ENCODE measurements around the gene TRIP12.
"Not testable (repeated sequence)": the region's sequence is repeated elsewhere in the genome, so short reads cannot be mapped to it uniquely, and the experiment has no call there.

The TRIP12 gene

DNA sequence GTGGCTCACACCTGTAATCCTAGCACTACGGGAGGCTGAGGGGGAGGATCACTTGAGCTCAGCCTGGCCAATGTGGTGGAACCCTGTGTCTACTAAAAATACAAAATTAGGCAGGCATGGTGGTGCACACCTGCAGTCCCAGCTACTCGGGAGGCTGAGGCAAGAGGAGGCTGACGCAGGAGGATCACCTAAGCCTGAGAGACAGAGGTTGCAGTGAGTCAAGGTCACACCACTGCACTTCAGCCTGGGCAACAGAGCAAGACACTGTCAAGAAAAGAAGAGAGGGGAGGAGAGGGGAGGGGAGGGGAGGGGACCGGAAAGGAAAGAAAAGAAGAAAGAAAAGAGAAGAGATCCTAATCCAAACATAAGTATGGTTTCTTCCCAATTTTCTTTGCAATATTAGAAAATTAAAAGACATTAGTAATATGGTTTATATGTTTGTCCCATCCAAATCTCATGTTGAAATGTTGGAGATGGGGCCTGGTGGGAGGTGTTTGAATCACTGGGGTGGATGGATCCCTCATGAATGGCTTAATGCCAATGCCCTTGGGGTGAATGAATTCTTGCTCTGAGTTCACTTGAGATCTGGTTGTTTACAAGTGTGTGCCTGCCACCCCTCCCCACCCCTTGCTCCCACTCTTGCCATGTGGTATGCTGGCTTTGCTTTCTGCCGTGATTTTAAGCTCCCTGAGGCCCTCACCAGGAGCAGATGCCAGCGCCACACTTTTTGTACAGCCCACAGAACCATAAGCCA, 50.7 kb downstream of the TRIP12 start:
- DNase-seq, result no peak

DNA sequence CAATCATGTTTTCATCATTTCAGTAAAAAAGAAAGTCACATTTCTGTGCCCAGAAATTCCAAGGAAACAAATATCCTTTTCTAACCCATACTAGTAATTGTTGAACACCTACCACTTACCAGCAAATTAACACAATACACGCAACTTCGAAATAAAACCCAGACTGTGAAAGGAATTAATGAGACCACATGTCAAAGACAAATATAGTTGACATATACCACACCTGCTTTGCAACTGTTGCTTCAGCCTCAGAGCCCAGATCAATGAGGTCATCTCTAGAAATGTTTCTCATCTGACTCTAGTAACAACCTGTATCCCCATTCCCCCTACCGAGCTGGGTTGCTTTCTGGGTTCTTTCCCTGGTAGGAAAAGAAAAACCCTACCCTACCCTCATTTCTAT, 52.6 kb downstream of the TRIP12 start:
- no peak for DNase-seq

DNA sequence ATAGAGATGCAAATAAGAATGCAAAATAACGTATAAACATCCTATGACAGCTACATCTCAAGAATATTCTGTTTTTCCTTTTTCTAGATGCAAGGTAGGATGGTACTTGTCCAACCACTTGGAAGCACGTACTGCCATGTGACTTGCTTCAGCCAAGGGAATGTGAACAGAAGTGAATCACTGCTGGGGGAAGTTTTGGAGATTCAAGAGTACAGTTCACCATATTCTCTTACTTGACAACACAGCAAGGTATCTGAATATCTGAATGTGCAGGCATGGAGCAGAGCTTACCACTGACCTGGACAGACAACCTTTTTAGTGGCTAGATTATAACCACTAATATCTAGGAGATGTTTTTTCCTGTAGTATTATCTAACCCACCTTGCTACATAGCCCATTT, 53.0 kb downstream of the TRIP12 start:
- DNase-seq, result no peak

DNA sequence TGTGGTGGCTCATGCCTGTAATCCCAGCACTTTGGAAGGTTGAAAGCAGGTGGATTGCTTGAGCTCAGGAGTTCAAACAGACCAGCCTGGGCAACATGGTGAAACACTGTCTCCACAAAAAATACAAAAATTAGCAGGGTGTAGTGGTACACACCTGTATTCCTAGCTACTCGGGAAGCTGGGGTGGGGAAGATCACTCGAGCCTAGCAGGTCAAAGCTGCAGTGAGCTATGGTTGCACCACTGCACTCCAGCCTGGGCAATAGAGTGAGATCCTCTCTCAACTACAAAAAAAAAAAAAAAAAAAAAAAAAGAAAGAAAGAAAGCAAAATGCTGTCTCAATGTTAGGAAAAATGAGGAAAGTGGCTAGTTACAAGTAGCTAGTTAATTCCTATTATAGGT, 56.8 kb downstream of the TRIP12 start:
- no peak for DNase-seq

DNA sequence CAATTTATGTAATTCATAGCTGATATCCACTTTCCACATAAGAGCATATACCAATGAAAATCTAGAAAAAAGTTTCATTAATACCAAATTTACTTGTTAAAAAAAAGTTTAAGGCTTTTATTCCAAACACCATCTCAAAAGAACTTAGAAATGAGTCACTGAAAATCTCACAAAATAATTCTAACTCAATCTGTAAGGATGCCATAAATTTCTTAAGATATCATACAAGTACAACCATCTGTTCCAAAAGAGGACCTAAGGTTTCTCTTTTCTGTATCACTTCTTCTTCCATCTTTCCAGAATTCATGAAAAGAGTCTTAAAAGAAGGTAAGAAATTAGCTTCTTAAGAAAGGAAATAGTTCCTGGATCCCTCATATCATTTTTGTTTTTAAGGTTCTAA, 60.4 kb downstream of the TRIP12 start:
- no peak for DNase-seq

DNA sequence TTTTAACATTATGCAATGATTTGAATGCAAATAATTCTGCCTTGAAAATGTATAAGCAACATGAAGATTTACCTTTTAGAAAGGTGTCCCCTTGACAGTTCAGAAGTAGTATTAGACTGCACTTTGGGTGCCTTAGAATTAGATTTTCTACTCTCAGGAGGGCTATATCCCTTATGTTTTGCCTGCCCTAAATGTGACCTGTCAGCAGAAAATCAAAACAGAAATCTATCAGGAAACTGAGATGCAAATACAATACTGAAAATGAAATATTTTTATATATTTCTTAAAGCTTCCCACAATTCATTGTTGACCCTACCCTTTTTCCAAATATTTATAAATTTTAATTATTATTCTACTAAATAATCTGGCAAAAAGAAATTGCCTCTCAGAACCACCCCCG, 61.5 kb downstream of the TRIP12 start:
- DNase-seq, result no peak

DNA sequence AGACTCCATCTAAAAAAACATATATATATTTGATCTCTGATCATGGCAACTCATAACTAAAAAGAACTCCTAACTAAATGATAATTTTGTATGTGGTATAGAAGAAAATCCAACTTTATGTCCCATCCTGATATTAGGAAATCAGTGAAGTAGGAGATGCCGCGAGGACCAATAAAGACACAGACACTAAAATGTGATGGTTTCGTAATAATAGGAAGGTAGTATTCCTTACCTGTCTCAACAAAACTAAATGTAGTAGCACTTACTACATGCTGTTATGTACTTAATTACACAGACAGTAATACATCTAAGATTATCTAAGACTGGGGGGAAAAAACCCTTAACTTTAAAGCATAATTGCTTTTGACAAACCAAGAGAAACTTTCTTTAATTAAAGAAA, 63.5 kb downstream of the TRIP12 start:
- no peak for DNase-seq

DNA sequence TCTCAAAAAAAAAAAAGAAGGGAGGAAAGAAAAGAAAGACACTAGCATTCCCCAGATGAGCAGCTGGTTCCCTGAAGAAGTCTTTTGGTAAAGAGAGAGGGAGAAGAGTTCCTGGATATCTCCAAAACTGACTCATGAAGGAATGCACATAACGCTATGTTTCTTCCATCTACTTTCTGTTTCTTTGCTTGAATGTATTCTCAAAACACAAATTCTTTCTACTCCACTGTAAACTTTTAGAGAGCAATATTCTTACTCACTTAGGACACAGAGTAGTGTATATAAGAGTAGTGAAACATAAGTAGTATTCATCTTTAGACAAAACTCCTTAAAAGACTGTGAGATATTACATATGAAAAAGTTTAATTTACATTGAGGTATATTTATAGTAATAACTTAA, 64.2 kb downstream of the TRIP12 start:
- DNase-seq, result no peak

DNA sequence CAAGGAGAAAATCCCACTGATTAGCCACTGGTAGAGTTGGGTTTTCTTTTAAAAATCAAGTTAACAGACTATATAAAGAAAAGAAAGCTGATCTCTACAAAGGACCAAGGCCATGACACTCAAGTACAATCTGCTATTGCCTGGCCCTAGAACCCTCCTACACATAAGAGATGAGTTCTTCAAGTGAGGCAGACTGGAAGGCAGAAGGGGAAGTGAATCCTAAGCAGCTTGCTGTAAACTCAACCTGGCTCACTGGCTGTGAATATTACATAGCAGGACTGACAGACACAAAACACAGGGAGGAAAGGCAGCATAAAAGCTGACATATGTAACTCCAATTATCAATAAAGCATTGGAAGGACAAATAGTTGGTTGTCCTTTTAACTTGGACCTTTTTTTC, 65.4 kb downstream of the TRIP12 start:
- DNase-seq, result no peak

DNA sequence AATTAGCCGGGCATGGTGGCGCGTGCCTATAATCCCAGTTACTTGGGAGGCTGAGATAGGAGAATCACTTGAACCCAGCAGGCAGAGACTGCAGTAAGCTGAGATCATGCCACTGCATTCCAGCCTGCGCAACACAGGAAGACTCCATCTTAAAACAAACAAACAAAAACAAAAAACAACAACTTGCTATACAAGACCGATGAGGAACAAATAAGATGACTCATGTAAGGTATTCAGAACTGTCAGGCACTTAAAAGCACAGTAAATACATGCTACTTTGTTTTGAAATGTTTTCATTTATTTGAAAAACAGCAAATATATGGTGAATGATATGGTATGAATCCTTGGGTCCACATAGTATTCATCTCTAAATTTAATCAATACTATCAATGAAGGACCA, 66.7 kb downstream of the TRIP12 start:
- no peak for DNase-seq

DNA sequence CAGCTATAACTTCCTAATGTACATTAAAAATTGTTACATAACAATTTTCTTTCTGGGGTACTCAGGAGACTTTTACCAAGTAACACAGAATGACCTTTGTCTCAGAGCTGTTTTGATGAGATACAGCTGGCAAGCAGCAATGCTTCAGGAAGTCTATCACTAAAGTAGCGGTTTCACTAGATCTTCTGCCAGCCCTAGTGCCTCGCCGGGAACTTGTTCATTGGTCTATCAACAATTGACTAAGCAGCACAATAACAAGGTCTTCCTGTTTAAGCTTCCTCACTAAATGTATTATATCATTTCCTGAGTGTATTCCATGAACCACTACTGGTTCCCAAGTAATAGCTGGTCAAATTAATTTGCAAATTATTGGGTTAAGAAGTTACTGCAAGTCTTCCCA, 69.2 kb downstream of the TRIP12 start:
- no peak for DNase-seq

DNA sequence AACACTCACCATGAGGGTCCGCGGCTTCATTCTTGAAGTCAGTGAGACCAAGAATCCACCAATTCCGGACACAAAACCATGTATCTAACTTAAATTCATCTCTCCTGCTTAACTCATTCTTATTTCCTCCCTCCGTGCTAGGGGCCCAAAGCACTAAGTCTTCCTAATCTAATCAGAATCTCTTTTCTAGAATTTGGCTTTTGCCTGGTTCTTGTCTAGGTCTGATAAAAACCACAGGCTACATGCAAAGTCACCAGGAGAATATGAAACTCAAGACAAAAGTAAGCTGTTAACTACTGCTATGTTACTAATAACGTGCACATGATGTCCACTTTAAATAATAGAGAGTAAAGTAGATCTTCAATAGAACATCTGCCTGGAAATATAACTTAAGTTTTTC, 69.9 kb downstream of the TRIP12 start:
- no peak for DNase-seq

DNA sequence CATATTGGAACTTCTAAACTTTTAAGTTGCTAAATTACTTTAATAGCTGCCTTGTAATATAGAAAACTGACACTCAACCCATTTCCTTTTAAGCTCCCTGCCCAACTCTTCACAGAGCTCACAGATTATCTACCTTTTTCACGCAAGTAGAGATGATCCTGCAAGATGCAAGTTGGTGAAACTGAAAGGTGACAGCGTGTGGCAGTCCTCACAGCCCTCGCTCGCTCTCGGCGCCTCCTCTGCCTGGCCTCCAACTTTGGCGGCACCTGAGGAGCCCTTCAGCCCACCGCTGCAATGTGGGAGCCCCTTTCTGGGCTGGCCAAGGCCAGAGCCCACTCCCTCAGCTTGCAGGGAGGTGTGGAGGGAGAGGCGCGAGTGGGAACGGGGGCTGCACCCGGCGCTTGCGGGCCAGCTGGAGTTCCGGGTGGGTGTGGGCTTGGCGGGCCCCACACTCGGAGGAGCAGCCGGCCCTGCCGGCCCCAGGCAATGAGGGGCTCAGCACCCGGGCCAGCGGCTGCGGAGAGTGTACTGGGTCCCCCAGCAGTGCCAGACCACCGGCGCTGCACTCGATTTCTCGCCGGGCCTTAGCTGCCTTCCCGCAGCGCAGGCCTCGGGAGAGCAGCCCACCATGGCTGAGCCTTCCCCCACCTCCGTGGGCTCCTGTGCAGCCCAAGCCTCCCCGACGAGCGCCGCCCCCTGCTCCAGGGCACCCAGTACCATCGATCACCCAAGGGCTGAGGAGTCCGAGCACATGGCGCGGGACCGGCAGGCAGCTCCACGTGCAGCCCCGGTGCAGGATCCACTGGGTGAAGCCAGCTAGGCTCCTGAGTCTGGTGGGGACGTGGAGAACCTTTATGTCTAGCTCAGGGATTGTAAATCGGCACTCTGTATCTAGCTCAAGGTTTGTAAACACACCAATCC, 71.2 kb downstream of the TRIP12 start:
- DNase-seq, result not testable (repeated sequence)

DNA sequence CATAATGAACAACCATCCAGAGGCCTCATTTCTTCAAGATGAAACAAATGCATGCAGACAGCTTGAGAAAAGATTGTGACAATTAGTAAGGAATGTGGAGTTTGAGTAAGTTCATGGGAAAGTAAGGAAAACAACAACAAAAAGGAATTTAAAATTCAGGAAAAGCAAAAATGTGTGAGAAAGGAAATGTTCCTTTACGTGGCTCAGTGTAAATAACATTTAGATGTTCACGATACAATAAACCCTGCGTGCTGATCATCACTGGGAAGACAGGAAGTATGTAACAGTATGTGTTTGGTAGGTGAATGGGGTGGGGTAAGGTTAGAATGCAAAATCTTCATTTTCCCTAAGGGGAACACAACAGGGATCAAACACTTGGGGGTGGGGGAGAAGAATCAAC, 72.7 kb downstream of the TRIP12 start:
- DNase-seq, result no peak

DNA sequence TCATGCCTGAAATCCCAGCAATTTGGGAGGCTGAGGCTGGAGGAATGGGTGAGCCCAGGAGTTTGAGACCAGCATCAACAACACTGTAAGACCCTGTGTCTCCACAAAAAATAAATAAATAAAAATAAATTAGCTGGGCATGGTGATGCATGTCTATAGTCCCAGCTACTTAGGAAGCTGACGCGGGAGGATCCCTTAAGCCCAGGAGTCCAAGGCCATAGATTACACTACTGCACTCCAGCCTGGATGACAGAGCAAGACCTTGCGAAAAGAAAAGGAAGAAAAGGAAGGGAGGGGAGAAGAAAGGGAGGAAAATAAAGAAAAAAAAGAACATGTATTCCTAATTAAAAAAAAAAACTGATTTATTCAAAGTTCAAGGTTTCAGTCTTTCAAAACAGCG, 78.2 kb downstream of the TRIP12 start:
- no peak for DNase-seq

DNA sequence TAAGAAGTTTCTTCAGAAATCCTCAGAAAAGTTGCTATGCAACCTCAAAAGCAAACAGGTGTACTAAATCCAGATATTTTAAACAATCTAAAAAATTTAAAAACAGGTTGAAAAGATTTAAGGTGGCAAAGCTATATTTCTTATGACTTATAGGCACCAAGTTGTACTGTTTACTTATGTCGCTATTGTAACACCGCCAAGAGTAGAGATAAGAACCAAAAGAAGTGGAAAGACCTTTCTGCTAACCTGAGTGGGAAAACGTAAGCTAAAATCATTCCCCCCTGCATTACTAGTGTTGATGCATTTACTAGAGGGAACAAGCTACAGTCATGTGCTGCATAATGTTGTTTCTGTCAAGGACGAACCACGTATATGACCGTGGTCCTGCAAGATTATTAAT, 83.1 kb downstream of the TRIP12 start:
- DNase-seq, result no peak

DNA sequence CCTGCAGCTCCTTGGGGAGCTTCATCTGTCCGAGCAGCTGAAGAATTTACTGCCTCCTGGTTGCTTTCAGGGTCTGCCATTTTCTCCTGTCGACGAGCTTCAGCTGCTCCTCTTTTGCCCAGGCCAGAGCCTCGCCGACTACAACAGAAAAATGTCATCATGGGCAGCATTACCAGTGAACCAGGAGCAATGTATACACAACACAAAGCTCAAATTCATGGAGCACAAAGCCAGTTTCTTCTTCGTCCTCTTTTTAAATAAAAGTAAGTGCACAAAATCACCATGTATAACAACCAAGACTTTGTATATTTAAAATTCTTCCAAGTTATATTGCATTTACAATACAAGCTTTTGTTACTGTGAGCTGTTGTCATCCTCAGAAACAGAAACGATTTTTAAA, 85.0 kb downstream of the TRIP12 start:
- DNase-seq, result no peak

DNA sequence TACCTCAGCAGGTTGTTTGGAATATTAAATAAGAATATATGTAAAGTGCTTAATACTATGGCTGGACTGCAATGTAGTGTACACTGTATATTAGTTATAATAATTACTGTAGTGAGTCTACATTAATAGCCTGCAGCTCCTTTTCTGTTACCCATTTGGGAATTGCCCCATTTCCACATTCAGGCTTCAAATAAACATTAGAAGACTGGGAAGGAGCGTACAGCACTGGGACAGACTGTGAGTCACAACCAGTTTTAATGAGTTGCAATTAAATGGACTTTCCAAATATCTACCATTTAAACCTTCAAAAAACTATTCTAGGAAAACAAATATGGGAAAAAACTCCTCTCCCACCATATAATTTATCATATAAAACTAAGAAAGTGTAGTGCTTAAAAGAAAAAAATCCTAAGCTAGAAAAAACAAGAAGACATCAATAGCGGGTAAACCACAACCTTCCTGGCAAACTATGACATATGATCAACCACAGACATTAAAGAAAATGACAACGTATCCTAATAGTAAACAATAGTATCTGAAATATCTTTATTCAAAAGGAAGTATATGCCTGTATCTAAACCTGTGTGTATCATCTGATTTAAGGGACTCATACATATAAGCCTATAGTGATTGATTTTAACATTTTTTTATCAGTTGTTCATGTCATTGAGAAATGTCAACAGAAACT, 86.1 kb downstream of the TRIP12 start:
- no peak for DNase-seq

DNA sequence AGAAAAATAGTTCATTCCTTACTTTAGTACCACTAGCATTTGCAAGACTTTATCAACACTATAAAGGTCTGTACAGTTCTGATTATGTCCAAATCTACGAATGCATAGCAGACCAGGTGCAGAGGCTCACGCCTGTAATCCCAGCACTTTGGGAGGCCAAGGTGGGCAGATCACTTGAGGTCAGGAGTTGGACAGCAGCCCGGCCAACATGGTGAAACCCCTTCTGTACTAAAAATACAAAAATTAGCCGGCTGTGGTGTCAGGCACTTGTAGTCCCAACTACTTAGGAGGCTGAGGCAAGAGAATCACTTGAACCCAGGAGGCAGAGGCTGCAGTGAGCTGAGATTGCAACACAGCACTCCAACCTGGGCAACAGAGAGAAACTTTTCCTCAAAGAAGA, 87.4 kb downstream of the TRIP12 start:
- not testable (repeated sequence) for DNase-seq

DNA sequence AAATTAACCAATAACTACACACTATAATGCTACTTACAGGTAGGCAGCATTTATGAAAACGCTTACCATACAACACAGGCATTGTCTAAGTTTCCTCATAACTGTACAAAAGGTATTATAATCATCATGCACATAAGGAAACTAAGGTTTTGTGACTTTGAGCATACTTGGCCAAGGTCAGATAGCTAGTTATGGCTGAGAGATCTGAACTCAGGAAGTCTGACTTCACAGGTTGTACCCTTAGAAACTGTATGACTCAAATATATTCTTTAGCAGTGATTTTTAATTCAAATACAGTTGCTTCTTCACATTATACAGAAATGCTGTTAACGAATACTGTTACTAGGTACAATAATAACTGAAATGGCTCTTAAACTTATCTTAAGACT, 89.3 kb downstream of the TRIP12 start:
- no peak for DNase-seq

DNA sequence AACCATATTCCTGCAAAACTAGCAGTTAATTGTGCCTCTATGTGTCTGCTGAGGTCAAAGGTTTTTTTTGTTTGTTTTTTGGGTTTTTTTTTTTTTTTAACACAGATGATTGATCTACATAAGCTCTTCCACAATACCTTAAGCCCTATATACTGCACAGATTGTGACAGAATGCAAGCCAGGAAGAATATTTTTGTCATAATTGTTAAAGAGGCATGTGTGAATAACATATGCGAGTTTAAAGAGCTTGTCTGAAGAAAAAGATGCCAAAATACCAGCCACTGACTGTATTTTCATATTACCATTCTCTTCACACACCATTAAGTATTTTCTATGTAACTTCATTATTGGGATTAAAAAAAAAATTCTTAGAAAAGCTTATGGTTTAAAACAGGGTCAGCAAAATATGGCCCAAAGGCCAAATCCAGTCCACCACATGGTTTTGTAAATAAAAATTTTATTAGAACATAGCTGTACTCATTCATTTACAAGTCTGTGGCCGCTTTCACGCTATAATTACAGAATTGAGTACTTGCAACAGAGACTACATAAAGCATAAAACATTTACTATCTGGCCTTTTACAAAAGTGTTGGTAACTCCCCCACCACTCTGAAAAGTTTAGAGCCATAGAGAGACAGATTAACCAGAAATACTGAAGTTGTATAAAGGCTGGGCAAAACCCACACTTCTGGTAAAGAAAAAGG, 89.9 kb downstream of the TRIP12 start:
- DNase-seq, result no peak

DNA sequence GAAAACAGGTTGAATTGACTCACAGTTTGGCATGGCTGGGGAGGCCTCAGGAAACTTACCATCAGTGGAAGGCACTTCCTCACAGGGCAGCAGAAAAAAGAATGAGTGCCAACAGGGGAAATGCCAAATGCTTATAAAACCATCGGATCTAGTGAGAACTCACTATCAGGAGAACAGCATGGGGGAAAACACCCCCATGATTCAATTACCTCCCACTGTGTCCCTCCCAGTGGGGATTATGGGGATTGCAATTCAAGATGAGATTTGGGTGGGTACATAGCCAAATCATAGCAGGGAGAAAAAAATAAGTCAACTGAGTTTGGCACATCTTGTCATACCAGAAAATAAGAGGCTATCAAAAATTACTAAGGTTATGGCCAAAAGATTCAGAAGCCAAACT, 96.3 kb downstream of the TRIP12 start:
- no peak for DNase-seq

DNA sequence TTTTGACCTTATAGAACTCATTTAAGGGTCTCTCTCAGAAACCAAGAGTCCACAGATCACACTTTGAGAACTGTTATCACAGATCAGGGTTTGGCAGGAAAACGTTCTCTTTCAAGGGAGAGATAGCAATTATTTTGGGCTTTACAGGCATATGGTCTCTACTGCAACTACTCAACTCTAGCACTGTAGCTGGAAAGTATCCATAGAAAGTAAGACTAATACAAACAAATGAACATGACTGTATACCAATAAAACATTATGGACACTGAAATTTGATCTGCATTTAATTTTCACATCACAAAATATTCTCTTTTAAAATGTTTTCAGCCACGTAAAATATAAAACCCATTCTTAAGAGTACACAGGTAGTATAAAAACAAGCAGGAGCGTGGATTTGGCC, 100.5 kb downstream of the TRIP12 start:
- DNase-seq, result no peak
